H1 (cell line): ENCODE results near the gene VAT1L. TPM values are rescaled to one million over a fixed set of nuclear protein-coding genes. Genes with fewer than 3 reads are reported as not detected.

Source experiments
- CTCF ChIA-PET: fragments of 300-600 bp; sonication (Branson Sonifier 250); formaldehyde crosslinking; loops from one replicate; lab custom pipeline; 2021; ENCODE audit not compliant: partially characterized antibody; lab: Charles Lee
- POLR2A ChIA-PET: fragments of 300-600 bp; sonication (Branson Sonifier 250); formaldehyde crosslinking; loops from one replicate; lab custom pipeline; 2021; ENCODE audit warnings: inconsistent platforms; ENCODE audit not compliant: partially characterized antibody; lab: Charles Lee
- DNase-seq, 2 experiments: peaks; one replicate each; pipeline versions ENCODE4 v3.0.0 to v3.0.0-alpha.2; 2010 to 2022; ENCODE audit warnings: low spot score in 2 of 2, low read depth in 1 of 2, mixed read lengths in 1 of 2
- FAIRE-seq: peaks from 2 replicates; lab custom pipeline; 2011; peaks lifted over from hg19 to GRCh38; lab: Jason Lieb, UNC
- H2AFZ ChIP-seq: 2 replicates; pipeline ENCODE4 v1.8.1; 2012; ENCODE audit warnings: low read length, inconsistent platforms
- H2AK5ac ChIP-seq: 2 replicates; pipeline ENCODE4 v1.6.1; 2013; ENCODE audit warnings: low read depth, low read length
- H2BK120ac ChIP-seq: replicated peaks from 2 replicates; pipeline ENCODE3; 2013; ENCODE audit warnings: low read depth, low read length, inconsistent platforms
- H2BK12ac ChIP-seq: 2 replicates; pipeline ENCODE4 v1.6.1; 2013; ENCODE audit warnings: low read depth, low read length
- H2BK15ac ChIP-seq: 2 replicates; pipeline ENCODE4 v1.6.1; 2013; ENCODE audit warnings: low read length
- H2BK20ac ChIP-seq: 2 replicates; pipeline ENCODE4 v1.6.1; 2013; ENCODE audit warnings: low read length
- H2BK5ac ChIP-seq: 2 replicates; pipeline ENCODE4 v1.6.1; 2013; ENCODE audit warnings: low read depth, low read length
- H3K14ac ChIP-seq: 2 replicates; pipeline ENCODE4 v1.6.1; 2013; ENCODE audit warnings: inconsistent platforms; ENCODE audit not compliant: insufficient read length
- H3K18ac ChIP-seq: 2 replicates; pipeline ENCODE4 v1.6.1; 2013; ENCODE audit warnings: low read length; ENCODE audit errors: extremely low read depth
- H3K23ac ChIP-seq: 2 replicates; pipeline ENCODE4 v1.6.1; 2013; ENCODE audit warnings: inconsistent platforms; ENCODE audit not compliant: insufficient read length
- H3K23me2 ChIP-seq: 2 replicates; pipeline ENCODE4 v1.6.1; 2013; ENCODE audit warnings: low read depth, low read length
- H3K27ac ChIP-seq: 2 replicates; pipeline ENCODE4 v1.6.1; 2011; ENCODE audit warnings: low read depth, low read length, inconsistent platforms
- H3K27me3 ChIP-seq, 4 experiments: replicated peaks in 1 of 4; 1 replicate in 1 of 4; 2 replicates in 3 of 4; pipeline versions ENCODE4 v1.6.1 to v1.8.1; 2011 to 2013; ENCODE audit warnings: low read length in 3 of 4, mild to moderate bottlenecking in 3 of 4, inconsistent platforms in 2 of 4, mixed read lengths in 2 of 4, moderate library complexity in 1 of 4; ENCODE audit not compliant: control insufficient read depth in 3 of 4, insufficient read depth in 3 of 4; ENCODE audit errors: extremely low read depth in 1 of 4
- H3K36me3 ChIP-seq, 4 experiments: 2 replicates each; pipeline versions ENCODE4 v1.6.1 to v1.8.1; 2011 to 2013; ENCODE audit warnings: mild to moderate bottlenecking in 4 of 4, low read length in 3 of 4, moderate library complexity in 2 of 4, control low read depth in 1 of 4, inconsistent platforms in 1 of 4; ENCODE audit not compliant: insufficient read depth in 4 of 4, control insufficient read depth in 2 of 4
- H3K4ac ChIP-seq: replicated peaks from 2 replicates; pipeline ENCODE3; 2013; ENCODE audit warnings: low read length, low read depth, mixed read lengths, inconsistent platforms; ENCODE audit not compliant: insufficient read length
- H3K4me1 ChIP-seq, 4 experiments: replicated peaks in 1 of 4; 1 replicate in 1 of 4; 2 replicates in 3 of 4; pipeline versions ENCODE4 v1.6.1 to v1.8.1; 2011 to 2013; ENCODE audit warnings: low read length in 3 of 4, inconsistent platforms in 2 of 4, mixed read lengths in 1 of 4; ENCODE audit not compliant: insufficient read depth in 4 of 4, control insufficient read depth in 3 of 4
- H3K4me2 ChIP-seq, 2 experiments: 2 replicates each; pipeline versions ENCODE4 v1.6.1 to v1.8.1; 2011 to 2013; ENCODE audit warnings: low read depth in 2 of 2, low read length in 2 of 2, control low read depth in 1 of 2, inconsistent platforms in 1 of 2, mild to moderate bottlenecking in 1 of 2; ENCODE audit not compliant: insufficient read depth in 1 of 2
- H3K4me3 ChIP-seq, 4 experiments: fragments of 200-600, 300-600 bp in 1 of 4; sonication (generic), shearing (Covaris generic), sonication (Bioruptor Twin) in 1 of 4; 2 replicates each; pipeline versions ENCODE4 v1.5.1 to v1.8.1; 2011 to 2016; ENCODE audit warnings: low read length in 4 of 4, low read depth in 3 of 4, control low read depth in 2 of 4, inconsistent platforms in 2 of 4, mild to moderate bottlenecking in 2 of 4, mixed read lengths in 1 of 4, moderate library complexity in 1 of 4; ENCODE audit not compliant: insufficient read depth in 2 of 4; ENCODE audit errors: extremely low read depth in 1 of 4
- H3K56ac ChIP-seq: replicated peaks from 2 replicates; pipeline ENCODE3; 2013; ENCODE audit warnings: low read depth, mild to moderate bottlenecking, mixed read lengths, low read length, inconsistent platforms; ENCODE audit not compliant: insufficient read length
- H3K79me1 ChIP-seq: 2 replicates; pipeline ENCODE4 v1.6.1; 2013; ENCODE audit warnings: low read depth, low read length, control low read depth
- H3K79me2 ChIP-seq, 2 experiments: 2 replicates each; pipeline versions ENCODE4 v1.6.1 to v1.8.1; 2012 to 2013; ENCODE audit warnings: low read length in 2 of 2, mild to moderate bottlenecking in 2 of 2, inconsistent platforms in 1 of 2; ENCODE audit not compliant: insufficient read depth in 2 of 2, control insufficient read depth in 1 of 2
- H3K9ac ChIP-seq, 4 experiments: replicated peaks in 1 of 4; 1 replicate in 1 of 4; 2 replicates in 3 of 4; pipeline versions ENCODE4 v1.6.1 to v1.8.1; 2011 to 2013; ENCODE audit warnings: low read depth in 3 of 4, low read length in 3 of 4, control low read depth in 2 of 4, mild to moderate bottlenecking in 2 of 4, moderate library complexity in 2 of 4, inconsistent platforms in 1 of 4; ENCODE audit errors: extremely low read depth in 1 of 4
- H3K9me3 ChIP-seq, 2 experiments: 2 replicates each; pipeline versions ENCODE4 v1.6.1 to v1.8.1; 2012 to 2013; ENCODE audit warnings: mild to moderate bottlenecking in 2 of 2, moderate library complexity in 2 of 2, control low read depth in 1 of 2, inconsistent platforms in 1 of 2, low read depth in 1 of 2, low read length in 1 of 2, mixed read lengths in 1 of 2; ENCODE audit not compliant: insufficient read depth in 2 of 2
- H4K20me1 ChIP-seq, 2 experiments: replicated peaks in 1 of 2; 2 replicates each; pipeline versions ENCODE3 to v1.8.1; 2011 to 2013; ENCODE audit warnings: inconsistent platforms in 2 of 2, low read length in 2 of 2, mild to moderate bottlenecking in 1 of 2; ENCODE audit not compliant: insufficient read depth in 2 of 2, control insufficient read depth in 1 of 2
- H4K5ac ChIP-seq: 2 replicates; pipeline ENCODE4 v1.6.1; 2013; ENCODE audit warnings: low read length, low read depth, mixed read lengths, inconsistent platforms; ENCODE audit not compliant: insufficient read length
- H4K8ac ChIP-seq: 2 replicates; pipeline ENCODE4 v1.8.0; 2013; ENCODE audit warnings: mild to moderate bottlenecking, moderate library complexity, low read length, inconsistent platforms; ENCODE audit not compliant: insufficient read depth; ENCODE audit errors: extremely low read depth
- H4K91ac ChIP-seq: replicated peaks from 2 replicates; pipeline ENCODE3; 2013; ENCODE audit warnings: low read length, mixed read lengths, inconsistent platforms; ENCODE audit not compliant: insufficient read length
- JUND ChIP-seq: IDR thresholded peaks from 2 replicates; pipeline ENCODE4 v1.6.1; 2011; ENCODE audit warnings: mild to moderate bottlenecking, improper control_type of control experiment, low read length
- MAFK ChIP-seq: IDR thresholded peaks from 2 replicates; pipeline ENCODE4 v1.6.1; 2012; ENCODE audit warnings: low read depth, mild to moderate bottlenecking, improper control_type of control experiment, low read length
- WGBS, 2 experiments: shearing (Covaris generic) in 1 of 2; methylation state at CpG; one replicate each; pipeline versions ENCODE4 v1.1.6 to v1.1.7; 2013 to 2015; ENCODE audit warnings: low lambda C conversion rate in 2 of 2, mixed read lengths in 2 of 2, inconsistent platforms in 1 of 2, low coverage in 1 of 2, missing lambda C conversion rate in 1 of 2; ENCODE audit not compliant: insufficient replicate concordance in 2 of 2, insufficient coverage in 1 of 2, insufficient read length in 1 of 2; ENCODE audit errors: extremely low coverage in 1 of 2, missing lambda C conversion rate in 1 of 2; 5-methylcytosine and 5-hydroxymethylcytosine counted together
- polyA plus RNA-seq, 7 experiments: library from polyadenylated mRNA; depleted of rRNA in 3 of 7; stranded (reverse) in 5 of 7; unstranded in 2 of 7; fragments of >200 nt in 5 of 7; fragments of 200-250 nt in 2 of 7; gene quantifications; 1 replicate in 5 of 7; 2 replicates in 1 of 7; 4 replicates in 1 of 7; pipeline versions ENCODE4 v1.2.1 to v1.2.3, GENCODE V29; 2011 to 2013; ENCODE audit warnings: missing spikeins in 2 of 7, mixed read lengths in 2 of 7
- total RNA-seq: library from RNA; stranded (reverse); fragmentation: NEBNext Ultra II Directional; extraction: Animal tissue kit (Norgen Biotek cat#: 25700); gene quantifications from 2 replicates; pipeline ENCODE4 v1.2.1, GENCODE V29; 2021
- TF ChIP-seq, protein P1 (sequence below): IDR thresholded peaks from 2 replicates; pipeline ENCODE4 v1.6.1; 2011; ENCODE audit warnings: low read length, improper control_type of control experiment

The VAT1L gene
- total and polyA plus RNA-seq, 2 of the 8 experiments (the other 6 are each of a cell fraction or from before 2014, with no cell fraction given): 46.3 to 48.2 TPM

DNA sequence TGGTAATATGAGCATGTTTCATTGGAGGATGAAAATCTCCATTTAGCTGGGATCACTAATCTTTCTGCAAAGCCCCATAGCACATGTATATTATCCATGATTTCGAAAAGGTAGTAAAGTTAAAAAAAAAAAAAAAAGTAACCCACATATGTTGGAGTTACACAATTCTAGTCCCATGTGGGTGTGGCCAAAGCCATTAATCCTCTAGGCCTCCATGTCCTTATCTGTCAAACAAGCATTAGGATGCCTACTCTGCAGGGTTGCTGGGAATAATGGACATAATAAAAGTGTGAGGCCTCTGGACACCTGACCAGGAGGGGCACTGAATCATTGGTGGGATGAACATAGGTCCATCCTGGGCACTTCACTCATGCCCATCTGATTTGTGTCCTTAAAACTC is 29.2 kb upstream of the VAT1L start:
- no peaks in the 10 kb centered on the region for H3K9me3 ChIP-seq
- no peak overlapping the region for H3K56ac ChIP-seq
- no peak overlapping the region for H2AK5ac ChIP-seq
- no peak overlapping the region for H4K8ac ChIP-seq
- H4K91ac ChIP-seq: no peak overlapping the region
- H3K23me2 ChIP-seq: no peaks in the 10 kb centered on the region
- DNase-seq: no peak
- H3K14ac ChIP-seq: no peak overlapping the region
- H4K5ac ChIP-seq: no peak overlapping the region
- no peak overlapping the region for H2BK15ac ChIP-seq
- H4K20me1 ChIP-seq: no peaks in the 10 kb centered on the region
- H3K4ac ChIP-seq: no peak overlapping the region
- H2BK120ac ChIP-seq: no peak overlapping the region
- WGBS, 2 experiments: 55% methylated on average over 1 of the region's 1 CpG; no CpG with 5 or more reads in 1 of the 2 experiments
- H3K4me3 ChIP-seq: no peak overlapping the region
- no peak overlapping the region for H3K18ac ChIP-seq
- ChIA-PET CTCF (interaction anchor here (0.9 to 2.8 kb wide), 2 partner anchors 22 to 214 kb away, joined by 3 to 11 read pairs; no protein-coding TSS in a partner anchor), POLR2A (no interaction called here)
- H3K27ac ChIP-seq: no peak overlapping the region
- no peak overlapping the region for H2AFZ ChIP-seq
- H3K4me2 ChIP-seq: no peak overlapping the region
- H3K9ac ChIP-seq: no peak overlapping the region
- FAIRE-seq: no peak
- no peaks in the 10 kb centered on the region for H3K4me1 ChIP-seq
- no peak overlapping the region for H2BK20ac ChIP-seq
- H3K79me2 ChIP-seq: no peaks in the 10 kb centered on the region
- H2BK12ac ChIP-seq: no peak overlapping the region
- H3K27me3 ChIP-seq: peaks cover 0 to 2% (median 0%) of the 10 kb centered on the region in 4 experiments; a peak in 1 of 7 replicates
- no peak overlapping the region for H2BK5ac ChIP-seq
- H3K79me1 ChIP-seq: no peaks in the 10 kb centered on the region
- H3K36me3 ChIP-seq: no peaks in the 10 kb centered on the region
- TF ChIP-seq, protein P1, sequence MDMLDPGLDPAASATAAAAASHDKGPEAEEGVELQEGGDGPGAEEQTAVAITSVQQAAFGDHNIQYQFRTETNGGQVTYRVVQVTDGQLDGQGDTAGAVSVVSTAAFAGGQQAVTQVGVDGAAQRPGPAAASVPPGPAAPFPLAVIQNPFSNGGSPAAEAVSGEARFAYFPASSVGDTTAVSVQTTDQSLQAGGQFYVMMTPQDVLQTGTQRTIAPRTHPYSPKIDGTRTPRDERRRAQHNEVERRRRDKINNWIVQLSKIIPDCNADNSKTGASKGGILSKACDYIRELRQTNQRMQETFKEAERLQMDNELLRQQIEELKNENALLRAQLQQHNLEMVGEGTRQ: no peak
- TF ChIP-seq MAFK (no peak), JUND (no peak)
- H3K23ac ChIP-seq: no peak overlapping the region
